HG02678 (cell line): ENCODE data around the gene RGS14.
A peak's percentile ranks its signal among the peaks of the same experiment; 100 is the strongest.
"Not testable (repeated sequence)": the region's sequence is repeated elsewhere in the genome, so short reads cannot be mapped to it uniquely, and the experiment has no call there.

ENCODE experiments used
- ATAC-seq: cut with Tn5 transposase; IDR thresholded peaks from one replicate; pipeline ENCODE4 v1.9.1; 2021; ENCODE audit warnings: mild to moderate bottlenecking, moderate library complexity; ENCODE audit not compliant: unreplicated experiment

Gene RGS14

DNA sequence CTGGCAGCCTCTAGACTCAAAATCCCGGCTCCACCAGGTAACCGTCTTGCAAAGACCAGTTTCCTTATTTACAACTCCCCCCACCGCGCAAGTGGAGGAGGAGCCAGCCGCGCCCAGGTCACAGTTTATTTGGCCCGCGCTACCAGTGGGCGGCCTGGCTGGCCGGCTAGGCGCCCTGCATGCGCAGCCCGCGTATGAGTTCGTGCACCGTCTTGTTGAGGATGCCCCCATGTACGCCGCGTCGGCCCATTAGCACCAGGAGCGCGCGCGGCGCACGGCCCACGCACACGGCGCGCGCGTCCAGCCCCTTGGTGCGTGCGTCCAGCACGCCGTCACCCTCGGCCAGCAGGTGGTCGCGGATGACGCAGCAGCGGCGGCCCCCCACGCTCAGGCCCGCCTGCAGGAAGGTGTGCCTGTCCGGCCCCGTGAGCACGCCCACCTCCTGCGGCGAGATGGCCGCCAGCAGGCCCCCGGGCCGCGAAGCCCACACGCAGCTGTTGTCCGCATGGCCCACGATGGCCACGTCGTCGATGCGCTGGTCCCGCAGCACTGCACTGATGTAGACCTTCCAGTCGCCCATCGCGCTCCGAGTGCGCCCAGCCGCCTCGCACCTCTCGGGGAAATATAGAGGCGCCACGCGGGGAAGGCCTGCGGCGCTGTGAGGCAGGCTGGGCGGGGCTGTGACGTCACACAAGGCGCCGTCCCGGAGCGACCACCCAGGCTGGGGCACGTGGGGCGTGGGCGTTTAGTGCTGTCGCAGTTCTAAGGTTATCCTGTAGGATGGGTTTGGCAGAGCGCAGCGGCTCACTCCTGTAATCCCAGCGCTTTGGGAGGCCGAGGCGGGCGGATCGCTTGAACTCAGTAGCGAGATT lies 42.5 kb downstream of the RGS14 start, which contains the start of gene PFN3:
TSS of gene PFN3 (minus strand) at position 665 of the 872 bp plus-strand sequence. CDS start at position 580, 85 bp downstream.
- ATAC-seq = no peak

DNA sequence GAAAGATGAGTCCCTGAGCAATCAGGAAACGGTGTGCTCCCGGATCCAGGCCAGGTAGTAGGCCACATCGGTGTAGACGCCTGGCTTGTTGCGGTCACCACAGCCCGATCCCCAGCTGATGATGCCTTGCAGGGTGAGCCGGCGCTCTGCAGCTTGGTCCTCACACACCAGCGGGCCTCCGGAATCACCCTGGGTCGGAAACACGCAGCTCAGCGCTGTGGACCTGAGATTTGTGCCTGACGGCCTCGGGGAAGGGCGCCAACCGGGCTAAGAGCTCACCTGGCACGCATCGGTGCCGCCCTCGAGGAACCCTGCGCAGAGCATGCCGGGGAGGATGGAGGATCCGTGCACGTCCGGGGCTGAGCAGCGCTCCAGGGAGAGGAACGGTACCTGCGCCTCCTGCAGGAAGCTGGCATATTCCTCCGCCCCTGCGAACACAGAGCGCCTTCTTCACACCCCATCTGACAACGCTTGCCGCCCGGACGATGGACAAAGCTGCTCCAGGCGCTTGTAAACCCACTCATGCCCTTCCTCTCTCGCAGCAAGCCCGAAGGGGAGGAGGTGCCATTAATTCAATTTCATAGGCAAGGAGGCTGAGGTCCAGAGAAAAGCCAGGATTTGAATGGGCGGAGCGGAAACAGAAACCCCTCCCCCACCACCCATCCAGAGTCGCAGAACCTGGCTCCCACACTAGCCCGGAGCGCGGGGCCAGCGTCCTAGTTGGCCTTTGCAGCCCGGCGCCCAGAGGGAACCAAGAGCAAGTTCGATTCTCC lies 44.7 kb downstream of the RGS14 start:
- ATAC-seq = no peak

DNA sequence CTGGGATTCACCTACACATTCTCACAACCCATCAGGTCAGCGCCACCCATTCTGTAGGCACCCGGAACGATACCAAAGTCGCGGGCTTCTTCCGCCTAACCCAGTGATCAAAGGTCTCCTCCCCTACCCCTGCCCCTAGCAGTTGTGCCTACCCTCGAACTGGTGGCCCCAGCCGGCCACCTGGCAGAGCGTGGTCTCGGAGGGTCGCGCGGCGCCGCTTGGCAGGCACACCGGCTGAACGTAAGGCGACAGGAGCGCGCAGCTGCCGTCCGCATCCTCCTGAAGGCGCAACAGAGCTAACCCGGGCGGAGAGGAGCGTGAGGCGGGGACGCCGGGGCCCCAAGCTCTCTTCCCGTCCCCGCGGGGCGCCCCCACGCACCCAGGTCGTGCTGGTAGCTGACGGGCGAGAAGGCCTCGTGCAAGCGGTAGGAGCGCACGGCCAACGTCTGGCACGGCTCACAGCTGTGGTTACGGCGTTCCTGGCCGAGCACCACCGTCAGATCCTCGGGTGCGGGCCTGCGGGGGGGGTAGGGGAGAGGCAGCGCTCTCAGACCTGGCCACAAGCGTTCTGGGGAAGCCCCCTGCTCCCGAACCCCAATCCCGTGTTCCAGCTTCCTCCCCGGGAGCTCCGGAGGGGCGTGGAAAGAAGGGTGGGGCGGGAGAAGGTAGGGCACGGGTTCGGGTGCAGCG lies 45.5 kb downstream of the RGS14 start:
- peak; percentile 13 for ATAC-seq

DNA sequence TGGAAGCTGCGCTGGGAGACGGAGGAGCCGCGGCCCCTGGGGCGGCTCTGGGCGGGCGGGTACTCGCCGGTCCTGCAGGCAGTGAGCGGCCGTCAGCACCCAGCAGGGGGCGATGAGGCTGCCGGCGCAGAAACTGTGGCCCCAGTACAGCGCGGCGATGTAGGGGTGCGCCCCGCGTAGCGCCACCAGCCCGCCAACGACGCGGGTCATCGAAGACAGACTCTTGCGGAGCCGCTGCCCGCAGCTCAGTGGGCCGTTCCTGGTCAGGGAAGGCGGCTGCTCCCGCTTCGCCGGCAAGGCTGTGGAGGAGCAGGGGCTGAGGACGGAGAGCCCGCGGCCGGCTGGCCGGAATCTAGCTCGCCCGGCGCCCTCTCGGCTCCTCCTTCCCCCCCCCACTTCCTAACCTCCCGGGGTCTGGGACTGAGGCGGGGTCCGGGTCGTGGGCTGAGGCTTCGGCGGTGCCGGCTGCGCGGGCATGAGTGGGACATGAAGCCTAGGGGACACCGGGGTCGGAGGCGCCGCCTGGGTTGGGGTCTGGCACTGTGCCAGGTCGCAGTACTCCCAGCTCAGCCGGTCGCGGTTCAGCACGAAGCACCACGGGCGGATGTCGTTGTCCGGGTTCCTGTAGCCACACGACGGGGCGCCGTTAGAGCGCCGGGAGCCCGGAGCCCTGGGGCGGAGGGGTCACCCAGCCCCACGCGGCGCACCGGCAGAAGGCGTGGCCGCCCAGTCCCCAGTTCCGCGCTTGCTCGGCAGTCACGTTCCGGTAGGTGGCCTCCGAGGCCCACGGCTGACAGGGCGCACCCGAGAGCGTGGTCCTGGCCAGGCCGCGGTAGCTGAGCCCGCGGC lies 46.3 kb downstream of the RGS14 start:
- ATAC-seq = peak; percentile 74

DNA sequence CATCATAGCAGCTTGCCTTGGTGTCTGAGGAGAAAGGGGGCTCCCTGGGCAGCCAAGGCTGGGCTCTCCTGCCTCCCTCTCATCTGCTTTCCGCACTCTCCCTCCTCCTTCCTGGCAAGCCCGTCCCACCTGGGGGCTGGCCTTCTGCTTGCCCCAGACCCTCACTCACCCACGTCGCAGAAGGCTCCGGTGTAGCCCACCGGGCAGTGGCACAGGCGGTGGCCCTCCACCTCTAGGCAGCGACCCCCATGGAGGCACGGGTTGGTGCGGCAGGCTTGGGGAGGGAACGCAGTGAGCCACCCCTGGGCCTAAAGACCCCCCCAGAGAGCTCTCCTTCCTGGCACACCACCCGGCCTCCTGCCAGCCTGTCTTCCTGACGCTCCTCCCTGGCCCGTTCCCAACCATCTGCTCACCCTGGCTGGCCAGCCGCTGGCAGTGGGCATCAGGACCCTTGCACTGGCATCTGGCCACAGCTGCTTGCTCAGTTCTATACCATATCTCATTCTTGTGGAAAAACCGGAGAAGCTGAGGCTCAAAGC lies 47.0 kb downstream of the RGS14 start:
- ATAC-seq = no peak

DNA sequence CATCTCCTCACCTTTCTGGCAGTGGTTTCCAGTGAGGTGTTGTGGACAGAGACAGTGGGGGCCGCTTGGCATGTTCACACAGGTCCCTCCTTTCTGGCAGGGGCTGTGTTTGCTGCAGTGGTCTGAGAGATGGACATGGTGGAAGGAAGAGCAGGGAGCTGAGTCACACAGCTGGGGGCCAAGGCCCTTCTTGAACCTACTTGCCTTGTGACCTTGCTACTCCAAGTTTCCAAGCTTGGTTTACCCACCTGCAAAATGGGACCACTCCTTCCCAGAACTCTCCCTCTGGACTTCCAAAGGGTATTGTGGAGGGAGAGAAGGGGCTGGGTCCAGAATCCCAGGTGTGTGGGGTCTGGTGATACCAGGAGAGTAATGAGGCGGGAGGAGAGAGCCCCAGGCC lies 47.6 kb downstream of the RGS14 start:
- ATAC-seq = no peak

DNA sequence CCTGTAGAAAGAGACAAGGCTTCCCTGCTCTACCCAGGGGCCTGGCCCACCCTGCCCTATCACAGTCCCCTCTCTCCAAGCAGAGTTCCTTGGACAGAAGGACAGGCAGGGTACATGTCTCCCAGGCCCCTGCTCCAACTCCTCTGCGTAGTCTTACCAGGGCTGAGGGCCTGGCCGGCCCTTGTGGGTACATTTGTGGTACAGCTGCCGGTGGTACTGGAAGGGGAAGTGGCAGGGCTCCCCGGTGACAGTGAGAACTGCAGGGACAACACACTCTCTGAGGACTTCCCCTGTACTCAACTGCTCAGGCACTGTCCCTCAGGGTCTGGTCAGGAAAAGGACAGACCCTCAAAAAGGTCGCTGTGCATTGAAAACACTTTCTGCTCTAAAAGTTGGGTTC lies 48.1 kb downstream of the RGS14 start:
- ATAC-seq = no peak

DNA sequence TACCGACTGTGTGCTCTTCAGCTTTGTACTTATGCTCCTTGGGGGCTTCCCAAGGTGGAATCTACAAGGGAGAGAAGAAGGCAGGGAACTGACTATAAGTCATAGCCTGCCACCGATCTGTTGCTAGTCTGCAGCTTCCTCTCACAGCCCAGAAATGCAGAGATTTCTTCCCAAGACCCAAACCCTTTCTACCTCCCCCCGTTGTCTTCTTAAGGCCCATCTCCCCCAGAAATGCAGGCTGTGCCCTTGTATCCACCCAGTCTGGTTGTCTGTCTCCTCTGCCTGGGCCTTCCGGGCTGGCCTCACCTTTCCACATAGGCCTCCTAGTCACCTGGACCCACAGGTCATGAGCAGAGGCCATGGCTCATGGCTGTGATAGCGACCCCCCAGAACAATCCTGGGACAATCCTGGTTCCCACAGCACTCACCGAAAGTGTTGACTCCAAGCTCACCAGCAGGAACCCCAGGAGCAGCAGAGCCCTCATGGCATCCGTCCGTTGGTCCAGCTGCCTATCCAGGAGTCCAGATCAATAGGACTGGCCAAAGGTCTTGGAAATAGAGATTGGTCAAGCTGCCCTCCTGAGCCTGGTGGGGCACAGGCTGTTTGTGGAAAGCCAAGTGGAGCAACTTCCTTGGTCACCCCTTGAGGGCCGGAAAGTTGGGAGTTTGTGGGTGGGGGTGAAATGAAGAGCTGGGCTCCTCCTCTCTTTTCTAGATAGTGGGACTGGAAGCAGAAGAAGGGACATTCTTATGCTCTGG lies 51.5 kb downstream of the RGS14 start, which contains the start of gene F12:
TSS of gene F12 (minus strand) at position 522 of the 759 bp plus-strand sequence. CDS start at position 485, 37 bp downstream.
- no peak for ATAC-seq

DNA sequence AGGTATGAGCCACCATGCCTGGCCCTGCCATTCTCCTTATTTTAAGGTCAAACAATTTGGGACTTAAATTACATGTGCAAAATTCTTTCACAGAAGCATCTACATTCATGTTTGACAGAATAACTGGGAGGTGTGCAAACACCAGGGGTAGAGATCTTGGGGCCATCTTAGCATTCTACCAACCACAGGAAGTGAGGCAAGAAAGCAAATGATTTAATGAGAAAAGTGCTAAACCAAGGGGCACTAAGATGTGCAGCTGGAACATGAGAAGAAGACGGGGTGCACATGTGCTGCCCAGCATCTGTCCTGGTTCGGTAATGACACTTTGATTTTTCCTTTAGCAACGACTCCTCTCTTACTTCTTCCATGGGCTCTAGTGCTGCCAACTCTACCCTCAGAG lies 52.9 kb downstream of the RGS14 start:
- ATAC-seq = no peak

DNA sequence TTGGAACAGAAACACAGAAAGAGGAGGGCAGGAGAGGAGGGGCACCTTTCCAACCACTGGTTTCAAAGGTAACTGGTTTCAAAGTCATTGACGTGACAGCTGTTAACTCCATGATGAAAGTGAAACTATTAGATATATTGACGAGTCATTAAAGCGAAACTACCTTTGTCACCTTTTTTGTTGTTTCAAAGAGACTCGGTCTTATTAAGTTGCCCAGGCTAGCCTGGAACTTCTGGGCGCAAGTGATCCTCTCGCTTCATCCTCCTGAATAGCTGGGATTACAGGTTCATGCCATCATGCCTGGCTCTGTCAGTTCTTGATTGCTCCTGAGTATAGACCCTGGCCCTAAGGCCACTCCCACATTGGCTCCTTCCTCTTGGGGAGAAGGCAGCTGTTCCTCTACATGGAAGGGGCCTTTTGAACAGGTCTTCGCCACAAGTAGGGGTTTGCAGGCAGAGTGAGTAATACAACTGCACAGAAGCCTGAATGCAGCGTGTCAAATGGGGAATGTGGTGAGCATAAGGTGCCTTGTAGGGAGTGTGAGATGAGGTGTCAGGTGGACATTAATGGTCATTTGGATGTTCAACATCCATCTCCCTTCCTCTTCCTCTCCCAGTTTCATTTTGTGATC lies 55.0 kb downstream of the RGS14 start:
- ATAC-seq = peak; percentile 68

DNA sequence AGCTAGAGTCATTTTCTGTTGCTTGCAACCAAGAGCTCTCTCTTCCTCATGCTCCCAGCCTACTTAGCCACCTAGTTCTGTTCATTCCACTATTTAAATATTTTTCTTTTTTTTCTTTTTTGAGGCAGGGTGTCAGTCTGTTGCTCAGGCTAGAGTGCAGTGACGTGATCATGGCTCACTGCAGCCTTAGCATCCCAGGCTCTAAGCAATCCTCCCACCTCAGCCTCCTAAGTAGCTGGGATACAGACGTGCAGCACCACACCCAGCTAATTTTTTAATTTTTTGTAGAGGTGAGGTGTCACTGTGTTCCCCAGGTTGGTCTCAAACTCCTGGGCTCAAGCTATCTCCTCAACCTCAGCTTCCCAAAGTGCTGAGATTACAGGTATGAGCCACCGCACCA lies 56.8 kb downstream of the RGS14 start:
- no peak for ATAC-seq

DNA sequence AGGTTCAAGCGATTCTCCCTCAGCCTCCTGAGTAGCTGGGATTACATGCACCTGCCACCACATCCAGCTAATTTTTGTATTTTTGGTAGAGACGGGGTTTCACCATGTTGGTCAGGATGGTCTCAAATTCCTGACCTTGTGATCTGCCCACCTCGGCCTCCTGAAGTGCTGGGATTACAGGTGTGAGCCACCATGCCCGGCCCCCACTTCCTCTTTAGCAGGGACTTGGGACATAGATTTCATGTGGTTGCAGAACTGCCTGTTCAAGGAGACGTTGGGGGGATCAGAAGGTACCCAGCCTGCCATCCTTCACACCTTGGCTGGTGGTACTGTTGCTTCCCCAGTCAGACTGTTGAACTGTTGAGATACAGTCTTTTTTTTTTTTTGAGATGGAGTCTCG lies 59.4 kb downstream of the RGS14 start:
- not testable (repeated sequence) for ATAC-seq

DNA sequence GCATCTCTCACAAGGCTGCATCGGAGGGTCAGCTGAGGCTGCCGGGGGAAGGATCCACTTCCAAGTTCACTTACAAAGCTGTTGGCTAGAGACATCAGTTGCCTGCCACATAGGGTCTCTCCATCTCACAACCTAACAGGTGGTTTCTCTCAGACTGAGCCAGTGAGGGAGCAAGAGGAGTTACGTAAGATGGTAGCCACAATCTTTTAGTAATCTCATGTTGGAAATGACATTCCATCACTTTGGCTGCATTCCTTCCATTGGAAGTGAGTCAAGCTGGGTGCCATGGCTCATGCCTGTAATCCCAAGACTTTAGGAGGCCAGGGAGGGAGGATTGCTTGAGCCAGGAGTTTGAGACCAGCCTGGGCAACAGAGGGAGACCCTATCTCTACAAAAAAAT lies 61.3 kb downstream of the RGS14 start:
- ATAC-seq = no peak

DNA sequence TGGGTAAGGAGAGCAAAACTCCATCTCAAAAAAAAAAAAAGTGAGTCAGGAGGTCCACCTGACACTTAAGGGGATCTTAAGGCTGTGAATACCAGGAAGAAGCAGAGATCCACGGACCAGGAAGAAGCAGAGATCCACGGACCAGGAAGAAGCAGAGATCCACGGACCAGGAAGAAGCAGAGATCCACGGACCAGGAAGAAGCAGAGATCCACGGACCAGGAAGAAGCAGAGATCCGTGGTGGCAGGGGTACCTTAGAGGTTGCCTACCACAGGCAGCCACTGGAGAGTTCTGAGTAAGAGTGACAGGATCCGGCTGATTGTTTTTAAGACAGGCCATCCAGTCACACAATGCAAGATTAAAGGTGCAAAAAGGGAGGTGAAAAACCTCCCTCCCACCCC lies 62.7 kb downstream of the RGS14 start:
- ATAC-seq = not testable (repeated sequence)

DNA sequence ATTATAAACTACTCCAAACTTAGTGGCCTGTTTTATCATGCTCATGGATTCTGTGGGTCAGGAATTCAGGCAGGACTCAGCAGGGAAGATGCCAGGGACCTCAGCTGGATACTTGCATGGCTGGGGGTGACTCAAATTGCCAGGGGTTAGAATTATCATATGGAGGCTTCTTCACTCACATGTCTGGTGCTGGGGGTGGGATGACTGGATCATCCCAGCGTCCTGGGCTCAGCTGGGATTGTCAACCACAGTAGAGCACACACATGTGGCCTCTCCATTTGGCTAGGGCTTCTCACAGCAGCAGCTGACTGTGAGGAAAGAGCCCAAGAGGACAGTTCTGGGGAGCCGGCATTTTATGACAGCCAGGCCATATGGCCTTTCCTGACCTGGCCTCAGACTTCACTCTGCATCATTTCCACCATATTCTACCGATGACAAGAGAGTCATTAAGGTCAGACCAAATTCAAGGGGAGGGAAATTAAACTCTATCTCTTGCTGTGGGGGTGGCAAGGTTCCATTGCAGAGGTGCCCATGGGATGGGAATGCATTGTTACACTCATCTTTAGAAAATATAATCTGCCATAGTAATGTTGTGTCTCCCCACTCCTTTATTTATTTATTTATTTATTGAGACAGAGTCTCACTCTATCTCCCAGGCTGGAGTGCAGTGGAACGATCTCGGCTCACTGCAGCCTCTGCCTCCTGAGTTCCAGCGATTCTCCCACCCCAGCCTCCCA lies 63.5 kb downstream of the RGS14 start:
- no peak for ATAC-seq
